ENCODE data around the gene SCUBE3.

SCUBE3 gene

GRCh38 chr6:35178932-35179832 is 34.6 kb upstream of the SCUBE3 start:
- Histone ChIP-seq H3K4me3 (ENCODE audit: low read depth, low read length) (no peak overlapping the region), H3K9me3 (ENCODE audit: control insufficient read depth, low read length) (no peaks in the 10 kb centered on the region), H3K4me2 (ENCODE audit: low read length) (no peak overlapping the region), H3K79me2 (no peaks in the 10 kb centered on the region), H3K27ac (no peak overlapping the region), H3K36me3 (ENCODE audit: control insufficient read depth, insufficient read depth, low read length) (no peaks in the 10 kb centered on the region), H3K4me1 (peaks cover 4% of the 10 kb centered on the region), H3K27me3 (ENCODE audit: control insufficient read depth, insufficient read depth, low read length) (no peaks in the 10 kb centered on the region), H2AFZ (no peak overlapping the region), H3K9ac (no peak overlapping the region)
- no peak for TF ChIP-seq CTCF (IDR thresholded peaks at IDR 0.05)

GRCh38 chr6:35179901-35180535 is 33.7 kb upstream of the SCUBE3 start:
- Histone ChIP-seq H3K27ac (no peak overlapping the region), H3K9ac (no peak overlapping the region), H3K4me2 (ENCODE audit: low read length) (no peak overlapping the region), H3K4me3 (ENCODE audit: low read depth, low read length) (no peak overlapping the region), H3K4me1 (peaks cover 4% of the 10 kb centered on the region), H3K9me3 (ENCODE audit: control insufficient read depth, low read length) (no peaks in the 10 kb centered on the region), H2AFZ (no peak overlapping the region), H3K27me3 (ENCODE audit: control insufficient read depth, insufficient read depth, low read length) (no peaks in the 10 kb centered on the region), H3K79me2 (no peaks in the 10 kb centered on the region), H3K36me3 (ENCODE audit: control insufficient read depth, insufficient read depth, low read length) (no peaks in the 10 kb centered on the region)
- no peak for TF ChIP-seq CTCF (IDR thresholded peaks at IDR 0.05)

- H3K9ac ChIP-seq: no peak overlapping the region
- peak overlapping the region; percentile 9 for H2AFZ ChIP-seq
- no peaks in the 10 kb centered on the region for H3K27me3 ChIP-seq (ENCODE audit: control insufficient read depth, insufficient read depth, low read length)
- H3K36me3 ChIP-seq (ENCODE audit: control insufficient read depth, insufficient read depth, low read length): no peaks in the 10 kb centered on the region
- H3K4me2 ChIP-seq (ENCODE audit: low read length): no peak overlapping the region
- no peak overlapping the region for H3K27ac ChIP-seq
- no peaks in the 10 kb centered on the region for H3K79me2 ChIP-seq
- no peak overlapping the region for H3K4me3 ChIP-seq (ENCODE audit: low read depth, low read length)
- no peak for TF ChIP-seq CTCF (IDR thresholded peaks at IDR 0.05)
- H3K9me3 ChIP-seq (ENCODE audit: control insufficient read depth, low read length): no peaks in the 10 kb centered on the region
- peaks cover 4% of the 10 kb centered on the region for H3K4me1 ChIP-seq
Observed at GRCh38 chr6:35181308-35181932, 32.3 kb upstream of the SCUBE3 start.

- H3K9ac ChIP-seq: no peak overlapping the region
Observed at GRCh38 chr6:35181933-35182612, 31.7 kb upstream of the SCUBE3 start.

More at GRCh38 chr6:35181933-35182612, 31.7 kb upstream of the SCUBE3 start:
- peak overlapping the region; percentile 46 for H2AFZ ChIP-seq
- H3K9me3 ChIP-seq (ENCODE audit: control insufficient read depth, low read length): no peaks in the 10 kb centered on the region
- H3K79me2 ChIP-seq: no peaks in the 10 kb centered on the region
- peaks cover 4% of the 10 kb centered on the region for H3K4me1 ChIP-seq
- TF ChIP-seq CTCF (IDR thresholded peaks at IDR 0.05): no peak
- no peak overlapping the region for H3K4me2 ChIP-seq (ENCODE audit: low read length)
- no peaks in the 10 kb centered on the region for H3K36me3 ChIP-seq (ENCODE audit: control insufficient read depth, insufficient read depth, low read length)
- H3K4me3 ChIP-seq (ENCODE audit: low read depth, low read length): no peak overlapping the region
- H3K27ac ChIP-seq: no peak overlapping the region
- no peaks in the 10 kb centered on the region for H3K27me3 ChIP-seq (ENCODE audit: control insufficient read depth, insufficient read depth, low read length)

Measured in parathyroid adenoma (tissue), 2 donors.